Gastrocnemius medialis (tissue), 4 donors: ENCODE measurements around the gene POLD1.

ENCODE experiments used
- CTCF ChIP-seq, 5 experiments: fragments of 450-650 bp in 3 of 5; fragments of 200-600 bp in 2 of 5; sonication (generic) in 2 of 5; IDR thresholded peaks in 4 of 5; conservative IDR thresholded peaks in 1 of 5; 1 replicate in 4 of 5; 2 replicates in 1 of 5; pipeline ENCODE4 v1.5.1; 2016 to 2019; ENCODE audit warnings: antibody characterized with exemption in 5 of 5, mild to moderate bottlenecking in 3 of 5, moderate library complexity in 3 of 5
- POLR2A ChIP-seq, 2 donors: fragments of 450-650 bp; IDR thresholded peaks; one replicate each; pipeline ENCODE4 v1.6.1; 2017; ENCODE audit warnings: antibody characterized with exemption in 2 of 2, mild to moderate bottlenecking in 2 of 2, moderate library complexity in 2 of 2

DNA sequence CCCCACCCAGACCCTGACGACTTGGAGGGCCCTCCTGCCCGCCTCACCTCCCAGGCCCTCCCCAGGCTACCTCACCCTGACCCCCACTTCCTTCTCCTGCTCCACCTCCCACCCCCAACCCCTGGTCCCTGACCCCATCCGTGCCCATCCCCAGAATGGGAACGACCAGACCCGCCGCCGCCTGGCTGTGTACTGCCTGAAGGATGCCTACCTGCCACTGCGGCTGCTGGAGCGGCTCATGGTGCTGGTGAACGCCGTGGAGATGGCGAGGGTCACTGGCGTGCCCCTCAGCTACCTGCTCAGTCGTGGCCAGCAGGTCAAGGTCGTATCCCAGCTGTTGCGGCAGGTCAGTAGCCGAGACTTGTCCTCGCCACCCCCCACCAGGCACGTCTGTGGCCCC, 22.7 kb downstream of the POLD1 start:
- TF ChIP-seq POLR2A (IDR thresholded peaks at IDR 0.05) (no peak), CTCF (IDR thresholded peaks at IDR 0.05 in 4 of 5, conservative IDR thresholded peaks at IDR 0.05 in 1 of 5) (no peak)
